ENCODE results near the gene USP54.

Gene USP54

GRCh38 chr10:73601486-73601921 is 10.4 kb upstream of the USP54 start:
- TF ChIP-seq REST (IDR thresholded peaks at IDR 0.05; ENCODE audit: low read depth): no peak
- TF ChIP-seq ZBTB7A (IDR thresholded peaks at IDR 0.05; ENCODE audit: low read depth): no peak
- TF ChIP-seq EP300 (IDR thresholded peaks at IDR 0.05; ENCODE audit: borderline replicate concordance): peak; percentile 66; the same call in 1 of the 2 replicates
- TF ChIP-seq TCF12 (IDR thresholded peaks at IDR 0.05; ENCODE audit: low read depth): peak; percentile 89
- TF ChIP-seq MAX (IDR thresholded peaks at IDR 0.05): peak; percentile 79
- TF ChIP-seq NFIC (IDR thresholded peaks at IDR 0.05): peak; percentile 66
- TF ChIP-seq EGR1 (IDR thresholded peaks at IDR 0.05): no peak
- TF ChIP-seq RAD21 (IDR thresholded peaks at IDR 0.05; ENCODE audit: low read depth): peak; percentile 33; the same call in 1 of the 2 replicates
- TF ChIP-seq CEBPB (IDR thresholded peaks at IDR 0.05): peak; percentile 38; the same call in 1 of the 2 replicates
- TF ChIP-seq TEAD4 (IDR thresholded peaks at IDR 0.05): peak; percentile 33; the same call in 1 of the 2 replicates
- peak; percentile 43; the same call in 1 of the 2 replicates for TF ChIP-seq YY1 (IDR thresholded peaks at IDR 0.05; ENCODE audit: low read depth)
- TF ChIP-seq USF1 (IDR thresholded peaks at IDR 0.05): peak; percentile 66
- TF ChIP-seq CREB1 (IDR thresholded peaks at IDR 0.05; ENCODE audit: low read depth): no peak

- no peak for TF ChIP-seq REST (IDR thresholded peaks at IDR 0.05; ENCODE audit: low read depth)
- TF ChIP-seq MAX (IDR thresholded peaks at IDR 0.05): no peak
- no peak for TF ChIP-seq NFIC (IDR thresholded peaks at IDR 0.05)
- no peak for TF ChIP-seq ZBTB7A (IDR thresholded peaks at IDR 0.05; ENCODE audit: low read depth)
- no peak for TF ChIP-seq YY1 (IDR thresholded peaks at IDR 0.05; ENCODE audit: low read depth)
- TF ChIP-seq EP300 (IDR thresholded peaks at IDR 0.05; ENCODE audit: borderline replicate concordance): no peak
- no peak for TF ChIP-seq CREB1 (IDR thresholded peaks at IDR 0.05; ENCODE audit: low read depth)
Measured at GRCh38 chr10:73597346-73597745, 6.2 kb upstream of the USP54 start.

- TF ChIP-seq FOXM1 (IDR thresholded peaks at IDR 0.05; ENCODE audit: borderline replicate concordance, low read depth) (no peak), ZBTB7A (IDR thresholded peaks at IDR 0.05; ENCODE audit: low read depth) (no peak), YY1 (IDR thresholded peaks at IDR 0.05; ENCODE audit: low read depth) (no peak), EP300 (IDR thresholded peaks at IDR 0.05; ENCODE audit: borderline replicate concordance) (no peak), MAX (IDR thresholded peaks at IDR 0.05) (no peak), CEBPB (IDR thresholded peaks at IDR 0.05) (no peak), TCF12 (IDR thresholded peaks at IDR 0.05; ENCODE audit: low read depth) (no peak), EGR1 (IDR thresholded peaks at IDR 0.05) (no peak), RAD21 (IDR thresholded peaks at IDR 0.05; ENCODE audit: low read depth) (no peak), NFIC (IDR thresholded peaks at IDR 0.05) (no peak), REST (IDR thresholded peaks at IDR 0.05; ENCODE audit: low read depth) (no peak), TAF1 (IDR thresholded peaks at IDR 0.05; ENCODE audit: low read depth) (no peak), CREB1 (IDR thresholded peaks at IDR 0.05; ENCODE audit: low read depth) (no peak), TEAD4 (IDR thresholded peaks at IDR 0.05) (no peak), USF1 (IDR thresholded peaks at IDR 0.05) (no peak)
Measured at GRCh38 chr10:73593812-73594211, 2.7 kb upstream of the USP54 start.

- TF ChIP-seq ZBTB7A (IDR thresholded peaks at IDR 0.05; ENCODE audit: low read depth) (no peak), TCF12 (IDR thresholded peaks at IDR 0.05; ENCODE audit: low read depth) (no peak), NFIC (IDR thresholded peaks at IDR 0.05) (no peak), REST (IDR thresholded peaks at IDR 0.05; ENCODE audit: low read depth) (no peak), TAF1 (IDR thresholded peaks at IDR 0.05; ENCODE audit: low read depth) (no peak)
Measured at GRCh38 chr10:73593110-73593509, 2.0 kb upstream of the USP54 start.
